Measurements from ENCODE around the gene RNF4.

Gene RNF4

DNA sequence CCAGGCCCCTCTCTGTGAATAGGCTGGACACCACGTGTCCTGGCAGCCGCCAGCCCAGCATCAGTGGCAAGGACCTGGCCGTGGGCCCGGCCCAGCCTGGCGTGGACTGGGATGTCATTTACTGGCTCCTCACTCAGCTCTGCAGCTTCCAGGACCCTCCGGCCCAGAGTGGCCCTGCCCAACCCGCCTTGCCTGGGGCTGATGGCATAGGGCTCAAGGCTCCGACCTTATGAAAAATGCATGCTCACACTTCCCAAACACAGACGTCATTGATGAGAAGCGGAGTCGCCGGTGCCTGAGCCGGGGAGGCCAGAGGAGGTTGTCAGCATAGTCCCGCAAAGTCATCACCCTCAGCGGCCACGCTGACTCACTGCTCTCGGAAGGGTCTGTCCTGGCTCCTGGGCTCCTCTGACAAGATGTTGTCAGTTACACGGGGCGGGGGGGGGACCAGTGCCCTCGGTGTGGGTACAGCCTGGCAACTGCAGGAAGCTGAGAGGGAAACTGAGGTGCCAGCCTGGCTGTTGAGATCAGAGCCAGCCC is 35.8 kb upstream of the RNF4 start:
- Mint-ChIP-seq H3K27ac (no peak overlapping the region), H3K4me3 (no peak overlapping the region), H3K36me3 (peaks cover 4% of the 10 kb centered on the region), H3K9me3 (no peaks in the 10 kb centered on the region), H3K4me1 (peaks cover 7% of the 10 kb centered on the region)
- no peak for ATAC-seq
- no peak for DNase-seq (ENCODE audit: low spot score in 2 of 2)

DNA sequence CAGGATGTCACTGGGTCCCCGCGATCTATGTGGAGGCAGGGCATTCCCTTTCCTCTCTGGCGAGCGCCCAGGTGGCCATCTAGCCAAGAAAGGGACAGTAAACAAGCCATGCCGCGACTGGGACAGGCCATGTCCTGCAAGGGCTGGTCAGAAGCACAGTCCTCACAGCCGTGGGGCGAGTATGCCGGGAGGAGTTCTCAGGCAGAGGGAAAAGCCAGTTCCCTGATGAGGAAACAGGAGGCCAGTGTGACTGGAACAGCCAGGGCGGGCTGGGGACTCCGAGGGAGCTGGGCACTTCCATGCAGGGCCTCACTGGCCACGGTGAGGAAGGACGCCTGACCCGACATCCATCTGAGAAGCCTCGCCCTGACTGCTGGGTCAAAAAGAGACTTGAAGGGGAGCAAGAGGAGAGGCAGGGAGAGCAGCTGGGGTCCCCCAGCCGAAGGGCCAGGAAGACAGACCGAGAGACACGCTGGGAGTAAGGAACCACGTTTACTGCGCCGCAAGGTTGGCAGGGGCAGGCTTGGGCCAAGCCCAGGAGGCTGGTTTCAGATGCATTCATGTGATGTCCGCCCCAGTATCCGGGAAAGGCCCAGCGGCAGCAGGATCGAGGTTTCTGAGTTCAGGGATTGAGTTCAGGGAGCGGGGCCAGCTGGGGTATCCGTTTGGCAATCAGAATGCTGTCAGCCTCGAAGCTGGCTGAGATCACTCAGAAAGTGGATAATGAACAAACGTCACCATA is 35.1 kb upstream of the RNF4 start:
- Mint-ChIP-seq H3K36me3 (peaks cover 4% of the 10 kb centered on the region), H3K4me3 (no peak overlapping the region), H3K27ac (peak overlapping the region; percentile 48), H3K4me1 (peaks cover 2% of the 10 kb centered on the region), H3K9me3 (no peaks in the 10 kb centered on the region)
- no peak for ATAC-seq
- DNase-seq (ENCODE audit: low spot score in 2 of 2), result no peak

DNA sequence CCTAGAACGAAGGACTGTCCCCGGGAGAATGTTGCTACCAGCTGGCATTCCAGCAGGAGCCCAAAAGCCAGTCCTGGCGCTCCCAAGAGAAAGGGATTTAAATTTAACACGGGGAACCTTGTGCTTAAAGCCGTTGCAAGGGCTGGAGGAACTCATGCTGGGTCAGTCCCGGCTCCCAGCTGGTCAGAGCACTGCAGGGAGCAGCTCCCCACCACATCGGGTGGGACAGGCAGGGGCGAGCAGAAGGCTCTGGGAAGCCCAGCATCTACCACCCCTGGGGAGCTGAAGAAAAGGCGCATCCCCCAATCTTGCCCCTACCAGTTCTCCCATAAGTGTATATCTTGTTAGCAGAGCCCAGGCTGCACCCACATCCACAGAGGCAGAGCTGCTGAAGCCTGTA is 34.5 kb upstream of the RNF4 start:
- Mint-ChIP-seq H3K4me1 (no peaks in the 10 kb centered on the region), H3K4me3 (no peak overlapping the region), H3K36me3 (peaks cover 4% of the 10 kb centered on the region), H3K27ac (peak overlapping the region; percentile 48), H3K9me3 (no peaks in the 10 kb centered on the region)
- DNase-seq (ENCODE audit: low spot score in 2 of 2) (no peak), ATAC-seq (no peak)

- DNase-seq (ENCODE audit: low spot score in 2 of 2), result no peak
- Mint-ChIP-seq H3K9me3 (no peaks in the 10 kb centered on the region), H3K4me1 (peaks cover under 1% of the 10 kb centered on the region), H3K4me3 (no peak overlapping the region), H3K36me3 (peaks cover 4% of the 10 kb centered on the region), H3K27ac (no peak overlapping the region)
- no peak for ATAC-seq
Observed at GRCh38 chr4:2436301-2436700, 32.6 kb upstream of the RNF4 start.

GRCh38 chr4:2436761-2437474 is 32.0 kb upstream of the RNF4 start:
- H3K9me3 Mint-ChIP-seq, result no peaks in the 10 kb centered on the region
- H3K36me3 Mint-ChIP-seq, result peaks cover 4% of the 10 kb centered on the region
- ATAC-seq, result no peak
- DNase-seq (ENCODE audit: low spot score in 2 of 2), result no peak
- peaks cover 7% of the 10 kb centered on the region for H3K4me1 Mint-ChIP-seq
- H3K4me3 Mint-ChIP-seq, result no peak overlapping the region
- H3K27ac Mint-ChIP-seq, result no peak overlapping the region

DNA sequence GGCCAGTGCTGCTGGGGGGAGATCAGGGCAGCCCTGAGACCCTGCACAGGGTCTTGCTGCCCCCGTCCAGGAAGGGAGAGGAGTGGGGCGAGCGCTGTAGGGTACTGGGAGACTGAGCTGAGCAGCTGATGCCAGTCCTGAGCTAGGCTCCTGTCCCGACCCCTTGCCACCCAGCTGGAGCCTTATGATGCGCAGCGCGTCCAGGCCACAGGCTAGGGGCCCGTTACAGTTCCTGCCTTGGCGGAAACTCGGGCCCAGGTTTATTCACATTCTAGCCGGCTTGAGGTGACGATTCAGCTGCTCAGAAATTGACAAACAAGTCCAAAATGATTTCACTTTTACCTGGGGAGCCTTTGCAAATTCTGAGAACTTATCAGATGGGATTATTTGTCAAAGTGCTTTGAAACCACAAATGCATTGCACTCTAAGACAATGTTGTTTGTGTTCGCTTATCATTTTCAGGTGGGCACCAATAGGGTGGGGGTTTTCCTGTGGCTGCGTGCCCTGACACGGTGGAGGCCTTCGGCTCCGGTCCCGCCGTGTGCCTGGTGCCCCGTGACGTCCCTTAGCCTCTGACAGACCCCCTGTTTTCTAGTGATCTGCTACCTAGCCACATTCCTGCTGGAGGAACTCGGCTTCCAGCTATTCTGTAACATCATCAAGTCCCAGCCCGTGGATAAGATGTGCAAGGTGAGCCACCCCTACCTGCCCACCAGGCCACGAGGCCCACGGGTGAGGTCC is 31.3 kb upstream of the RNF4 start:
- Mint-ChIP-seq H3K4me1 (peaks cover 8% of the 10 kb centered on the region), H3K27ac (no peak overlapping the region), H3K9me3 (no peaks in the 10 kb centered on the region), H3K4me3 (no peak overlapping the region), H3K36me3 (peaks cover 4% of the 10 kb centered on the region)
- ATAC-seq (no peak), DNase-seq (ENCODE audit: low spot score in 2 of 2) (no peak)

DNA sequence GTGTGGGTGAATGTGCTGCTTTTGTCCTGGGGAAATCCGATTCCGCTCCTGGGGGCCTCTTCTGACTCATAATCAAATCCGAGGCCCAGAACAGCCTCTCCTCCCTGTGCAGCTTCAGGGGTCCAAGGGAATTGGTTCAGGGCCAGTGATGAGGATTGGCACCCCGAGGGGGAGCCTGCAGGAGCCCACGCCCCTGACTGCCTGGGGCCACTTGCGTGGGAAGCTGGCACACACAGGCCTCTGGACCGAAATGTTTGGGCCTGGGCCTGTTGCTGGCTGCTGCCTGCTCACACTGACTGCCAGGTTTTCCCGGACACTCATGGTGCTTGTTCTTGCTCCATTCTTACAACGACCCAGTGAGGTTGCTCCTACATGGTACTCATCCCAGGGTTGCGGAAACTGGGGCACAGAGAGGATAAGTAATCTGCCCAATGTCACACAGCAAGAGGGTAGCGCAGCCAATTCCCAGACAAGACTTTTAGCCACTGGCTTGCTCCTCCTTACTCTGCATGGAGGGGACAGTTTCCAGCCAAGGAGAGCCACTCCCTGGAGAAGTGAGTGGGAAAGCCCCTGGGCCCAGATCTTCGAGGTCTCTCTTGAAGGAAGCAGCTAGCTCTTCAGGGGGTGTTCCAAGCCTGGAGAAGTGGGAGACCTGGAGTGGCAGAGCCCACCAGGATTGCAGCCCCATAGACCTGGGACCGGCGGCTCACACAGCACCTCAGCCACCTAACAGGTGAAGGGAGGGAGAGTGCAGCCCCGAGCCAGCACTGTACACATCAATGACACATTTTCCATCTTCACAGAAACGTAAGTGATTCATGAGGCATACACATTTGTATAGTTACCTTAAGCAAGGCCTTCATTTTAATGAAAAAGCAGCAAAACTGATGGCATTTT is 29.8 kb upstream of the RNF4 start:
- Mint-ChIP-seq H3K36me3 (peaks cover 1% of the 10 kb centered on the region), H3K27ac (no peak overlapping the region), H3K4me3 (no peak overlapping the region), H3K4me1 (peaks cover 8% of the 10 kb centered on the region), H3K9me3 (no peaks in the 10 kb centered on the region)
- ATAC-seq, result no peak
- no peak for DNase-seq (ENCODE audit: low spot score in 2 of 2)

DNA sequence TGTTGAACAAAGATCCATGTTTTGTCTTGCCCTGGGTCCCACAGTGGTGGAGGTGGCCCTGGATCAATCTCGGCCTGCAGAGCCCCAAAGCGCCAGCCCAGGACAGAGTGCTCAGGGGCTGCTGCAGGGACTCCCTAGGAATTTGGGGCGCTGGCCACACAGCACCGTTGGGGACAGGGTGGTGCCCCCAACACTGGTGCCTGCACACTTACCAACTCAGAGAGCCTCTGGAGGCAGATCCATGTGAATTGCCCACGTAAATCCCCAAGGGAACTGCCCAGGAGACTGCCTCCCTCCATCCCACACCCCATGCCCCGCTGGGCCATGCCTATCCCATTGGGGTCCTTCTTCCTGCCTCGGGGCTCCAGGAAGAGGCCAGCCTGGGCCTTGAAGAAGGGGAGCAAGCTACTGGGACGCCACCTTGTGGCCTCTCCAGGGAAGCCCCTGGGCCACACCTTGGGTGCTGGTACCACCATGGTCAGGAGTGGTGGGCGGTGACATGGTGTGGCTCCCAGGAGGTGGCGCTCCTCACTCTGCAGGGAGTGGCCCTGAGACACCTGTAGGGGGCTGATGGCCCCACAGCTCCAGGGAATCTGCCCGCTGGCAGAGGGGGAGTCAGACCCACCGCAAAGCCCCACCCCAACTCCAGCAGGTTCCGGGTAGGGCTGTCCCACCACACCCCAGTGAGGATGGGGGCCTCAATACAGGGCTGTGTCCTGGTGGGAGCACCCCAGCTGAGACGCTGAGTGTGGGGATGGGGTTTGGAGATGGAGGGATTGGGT is 27.3 kb upstream of the RNF4 start:
- Mint-ChIP-seq H3K27ac (no peak overlapping the region), H3K36me3 (no peaks in the 10 kb centered on the region), H3K4me3 (no peak overlapping the region), H3K9me3 (no peaks in the 10 kb centered on the region), H3K4me1 (peaks cover 8% of the 10 kb centered on the region)
- peak; percentile 69 to 91 for DNase-seq (ENCODE audit: low spot score in 2 of 2)
- ATAC-seq, result peak; percentile 94

DNA sequence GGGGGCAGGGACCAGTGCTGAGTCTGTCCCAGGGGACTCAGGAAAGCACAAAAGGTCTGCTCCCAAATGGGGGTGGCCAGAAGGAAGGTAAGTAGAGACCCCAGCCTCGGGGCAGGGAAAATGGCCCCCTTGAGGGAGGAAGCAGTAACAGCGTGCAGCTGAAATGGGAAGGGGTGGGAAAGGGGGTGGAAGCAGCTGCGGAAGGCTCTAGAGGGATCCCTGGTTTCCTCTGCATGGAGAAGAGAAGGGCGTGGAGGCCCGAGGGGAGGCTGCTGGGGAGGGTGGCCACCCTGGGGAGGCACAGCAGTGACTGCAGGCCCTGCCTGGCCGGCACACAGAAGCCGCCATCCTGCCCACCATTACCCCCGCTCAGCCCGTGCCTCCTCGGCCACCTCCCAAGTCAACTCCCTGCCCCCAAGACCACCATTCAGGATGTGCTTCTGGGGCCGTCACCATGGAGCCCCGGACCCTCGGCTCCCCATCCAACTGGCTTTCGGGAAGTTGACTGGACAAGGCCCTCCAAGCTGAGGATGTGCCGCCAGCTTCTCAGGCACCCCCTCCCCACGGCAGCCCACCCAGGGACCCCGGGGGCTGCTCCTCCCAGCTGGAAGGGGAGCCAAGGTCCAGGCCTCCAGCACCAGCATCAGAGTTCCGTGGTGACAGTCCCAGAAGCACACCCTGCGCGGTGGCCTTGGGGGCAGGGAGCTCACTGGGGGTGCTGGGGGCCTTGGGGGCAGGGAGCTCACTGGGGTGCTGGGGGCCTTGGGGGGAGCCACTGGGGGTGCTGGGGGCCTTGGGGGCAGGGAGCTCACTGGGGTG is 26.5 kb upstream of the RNF4 start:
- no peaks in the 10 kb centered on the region for H3K9me3 Mint-ChIP-seq
- H3K4me3 Mint-ChIP-seq, result no peak overlapping the region
- DNase-seq (ENCODE audit: low spot score in 2 of 2) (no peak), ATAC-seq (no peak)
- no peaks in the 10 kb centered on the region for H3K36me3 Mint-ChIP-seq
- H3K4me1 Mint-ChIP-seq, result peaks cover 8% of the 10 kb centered on the region
- no peak overlapping the region for H3K27ac Mint-ChIP-seq

DNA sequence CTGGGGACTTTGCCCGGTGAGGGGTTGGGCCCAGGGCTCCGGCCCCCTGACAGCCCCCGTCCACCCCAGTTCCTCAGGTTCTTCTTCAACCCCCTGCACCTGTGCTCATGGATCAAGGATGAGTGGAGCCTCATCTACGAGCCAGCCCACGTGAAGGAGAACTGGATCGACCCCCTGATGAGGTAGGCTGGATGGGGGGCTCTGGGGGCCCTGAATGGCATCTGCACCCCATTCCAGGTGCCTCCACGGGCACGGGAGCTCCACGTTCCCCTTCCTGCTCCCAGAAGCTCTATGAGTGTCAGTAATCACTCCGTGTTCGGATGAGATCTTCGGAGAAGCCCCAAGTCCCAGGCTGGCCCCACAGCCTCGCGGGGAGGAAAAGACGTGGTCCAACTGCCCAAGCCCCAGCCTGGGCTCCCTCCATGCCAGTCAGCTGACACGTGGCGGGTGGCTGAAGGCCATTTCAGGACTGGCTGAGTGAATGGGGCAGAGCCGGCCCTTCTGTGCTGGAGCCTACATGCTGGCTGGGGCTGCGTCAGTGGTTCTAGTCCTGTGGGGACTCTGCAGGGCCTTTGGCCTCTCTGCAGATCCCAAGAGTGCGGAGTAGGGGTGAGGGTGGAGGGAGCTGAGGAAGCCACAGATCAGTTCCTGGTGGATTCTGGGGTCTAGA is 25.7 kb upstream of the RNF4 start:
- H3K27ac Mint-ChIP-seq, result no peak overlapping the region
- no peaks in the 10 kb centered on the region for H3K9me3 Mint-ChIP-seq
- H3K36me3 Mint-ChIP-seq, result no peaks in the 10 kb centered on the region
- no peak for DNase-seq (ENCODE audit: low spot score in 2 of 2)
- H3K4me3 Mint-ChIP-seq, result no peak overlapping the region
- peaks cover 8% of the 10 kb centered on the region for H3K4me1 Mint-ChIP-seq
- ATAC-seq, result no peak

DNA sequence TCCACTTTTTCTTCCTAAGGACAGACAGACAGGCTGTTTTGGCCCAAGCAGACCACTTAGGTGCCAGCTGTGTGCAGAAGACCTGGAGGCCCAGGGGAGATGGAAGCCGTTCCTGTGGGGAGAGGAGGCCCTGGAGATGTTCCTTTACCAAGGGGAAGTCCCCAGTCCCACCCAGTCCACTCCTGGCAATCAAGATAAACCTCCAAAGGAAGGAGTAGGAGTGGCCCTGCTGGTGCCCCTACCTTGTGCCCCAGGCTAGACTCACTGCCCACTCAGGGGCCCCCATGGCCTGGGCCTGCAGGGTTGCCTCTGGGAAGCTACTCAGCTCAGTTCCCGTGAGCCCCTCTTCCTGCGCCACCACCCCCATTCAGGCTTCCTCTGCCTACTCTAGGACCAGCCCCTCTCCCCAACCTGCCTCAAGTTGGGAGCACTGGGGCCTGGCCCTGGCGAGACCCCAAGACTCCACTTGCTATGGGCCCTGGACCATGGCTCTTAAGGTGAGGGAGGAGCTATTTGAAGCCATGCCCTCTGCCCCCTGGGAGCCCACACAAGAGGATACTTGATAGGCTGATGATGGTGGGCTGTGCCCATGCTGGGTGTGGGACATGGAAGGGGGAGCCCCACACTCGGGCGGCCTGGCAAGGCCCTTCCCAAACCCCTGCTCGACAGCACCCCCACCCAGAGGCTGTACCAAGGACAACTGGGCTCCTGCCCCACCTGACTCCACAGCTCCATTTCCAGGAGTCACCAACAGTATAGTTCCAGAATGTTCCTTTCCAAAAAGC is 24.8 kb upstream of the RNF4 start:
- peak overlapping the region; percentile 23 for H3K27ac Mint-ChIP-seq
- no peak overlapping the region for H3K4me3 Mint-ChIP-seq
- no peak for DNase-seq (ENCODE audit: low spot score in 2 of 2)
- no peak for ATAC-seq
- H3K4me1 Mint-ChIP-seq, result peaks cover 8% of the 10 kb centered on the region
- no peaks in the 10 kb centered on the region for H3K36me3 Mint-ChIP-seq
- H3K9me3 Mint-ChIP-seq, result no peaks in the 10 kb centered on the region

DNA sequence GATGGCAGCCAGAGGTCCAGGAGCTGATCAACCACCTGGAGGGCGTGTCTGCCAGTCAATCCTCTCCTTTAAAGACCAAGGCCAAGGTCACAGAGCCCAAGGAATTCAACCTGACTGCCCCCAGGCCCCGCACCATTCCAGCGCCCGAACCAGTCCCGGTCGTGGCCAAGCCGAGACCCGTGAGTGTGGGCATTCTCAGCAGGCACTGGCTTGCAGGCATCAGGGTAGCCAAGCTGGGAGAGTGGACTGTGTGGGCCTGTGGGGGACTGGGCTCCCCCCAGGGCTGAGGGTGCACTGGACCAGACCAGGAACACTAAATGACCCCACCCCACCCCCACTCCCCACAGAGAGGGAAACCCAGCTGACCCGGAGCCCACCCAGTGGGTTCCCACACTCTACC is 23.8 kb upstream of the RNF4 start:
- no peak for ATAC-seq
- H3K9me3 Mint-ChIP-seq, result no peaks in the 10 kb centered on the region
- no peak overlapping the region for H3K27ac Mint-ChIP-seq
- DNase-seq (ENCODE audit: low spot score in 2 of 2), result no peak
- no peaks in the 10 kb centered on the region for H3K36me3 Mint-ChIP-seq
- H3K4me3 Mint-ChIP-seq, result no peak overlapping the region
- peaks cover 8% of the 10 kb centered on the region for H3K4me1 Mint-ChIP-seq
